HG03095 (cell line): ENCODE data around the gene POLR2M.

ENCODE experiments used
- ATAC-seq: cut with Tn5 transposase; IDR thresholded peaks from one replicate; pipeline ENCODE4 v1.9.1; 2021; ENCODE audit warnings: moderate library complexity; ENCODE audit not compliant: unreplicated experiment

The POLR2M gene

DNA sequence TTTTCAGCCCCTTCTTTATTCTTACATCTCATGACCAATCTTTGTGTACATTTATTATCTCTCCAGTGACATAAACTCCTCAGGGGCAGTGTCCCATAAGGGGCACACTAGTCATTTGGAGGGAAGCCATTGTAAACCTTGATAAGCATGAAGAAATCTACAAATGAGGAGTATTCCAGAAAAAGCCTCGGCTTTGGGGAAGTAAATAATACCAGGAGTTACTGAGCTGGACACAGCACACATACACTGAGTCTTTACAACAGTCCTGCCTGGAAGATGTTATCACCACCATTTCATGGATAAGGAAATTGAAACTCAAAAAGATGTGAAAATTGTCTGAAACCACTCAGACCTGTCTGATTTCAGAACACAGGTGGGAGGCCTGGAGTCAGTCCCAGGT, 15.4 kb upstream of the POLR2M start:
- ATAC-seq: no peak

DNA sequence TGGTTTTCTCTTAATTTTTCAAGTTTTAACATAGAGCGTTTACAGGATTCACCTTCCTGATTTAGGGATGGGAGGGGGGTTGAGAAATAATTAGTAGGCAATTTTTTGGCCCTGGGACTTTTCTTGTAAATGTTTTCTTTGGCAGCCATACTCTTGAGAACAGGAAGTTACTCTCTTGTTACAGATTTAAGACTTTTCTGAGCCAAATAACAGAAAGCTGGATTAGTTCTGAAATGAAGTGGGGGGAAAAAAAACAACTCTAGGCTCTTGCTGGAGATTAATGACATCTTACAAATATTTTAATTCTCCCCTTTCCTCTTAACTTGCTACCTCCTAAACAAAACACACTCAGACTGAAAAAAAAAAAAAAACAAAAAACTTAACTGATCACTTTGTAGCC, 13.8 kb upstream of the POLR2M start:
- no peak for ATAC-seq

DNA sequence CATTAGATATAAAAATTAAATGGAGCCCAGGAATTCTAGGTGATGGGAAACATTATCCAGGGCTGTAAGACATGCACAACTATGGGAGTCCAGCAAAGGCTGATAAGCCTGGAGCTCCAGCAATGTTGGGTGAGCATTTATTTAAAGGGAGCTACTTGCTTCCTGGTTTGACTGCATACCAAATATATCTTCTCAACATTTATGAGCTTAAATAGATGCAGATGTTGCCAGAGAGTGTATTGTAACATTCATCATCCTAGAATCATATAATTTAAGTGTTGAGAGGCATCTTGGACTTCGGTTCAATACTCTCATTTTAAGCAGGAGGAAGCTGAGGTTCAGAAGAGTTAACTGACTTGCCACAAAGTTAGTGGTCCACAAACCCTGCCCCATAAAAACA, 12.2 kb upstream of the POLR2M start:
- no peak for ATAC-seq

DNA sequence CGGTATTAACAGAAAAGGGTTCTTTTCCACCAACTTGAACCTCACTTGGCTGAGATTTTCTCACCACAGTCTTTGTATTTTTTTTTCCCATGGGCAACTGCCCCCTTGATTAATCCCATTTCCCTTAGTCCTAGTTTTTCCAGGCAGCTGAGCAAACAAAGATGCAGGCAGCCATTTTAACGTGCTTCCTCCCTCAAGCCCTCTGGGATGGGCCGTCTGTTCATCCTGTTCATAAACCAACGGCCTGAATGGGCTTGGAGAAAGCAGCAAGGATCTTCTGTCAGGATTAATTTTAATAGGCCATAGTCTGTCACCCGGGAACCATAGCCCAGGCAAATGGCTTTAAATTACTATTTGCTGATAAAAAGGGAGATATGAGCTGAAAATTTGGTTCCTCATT, 10.4 kb upstream of the POLR2M start:
- no peak for ATAC-seq

DNA sequence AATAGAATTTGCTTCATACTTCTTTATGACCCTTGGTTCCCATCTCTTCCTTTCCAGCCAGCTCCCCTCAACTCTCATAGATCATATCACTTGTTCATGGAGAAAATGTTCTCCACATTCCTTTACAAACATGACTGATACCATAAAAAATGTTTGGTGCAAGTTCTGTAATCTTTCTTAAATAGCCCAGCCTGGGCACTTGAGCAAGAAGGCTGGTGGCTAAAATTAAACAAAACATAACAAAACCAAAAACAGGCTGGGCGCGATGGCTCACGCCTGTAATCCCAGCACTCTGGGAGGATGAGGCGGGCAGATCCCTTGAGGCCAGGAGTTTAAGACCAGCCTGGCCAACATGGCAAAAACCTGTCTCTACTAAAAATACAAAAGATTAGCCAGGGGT, 8.9 kb upstream of the POLR2M start:
- ATAC-seq: no peak

DNA sequence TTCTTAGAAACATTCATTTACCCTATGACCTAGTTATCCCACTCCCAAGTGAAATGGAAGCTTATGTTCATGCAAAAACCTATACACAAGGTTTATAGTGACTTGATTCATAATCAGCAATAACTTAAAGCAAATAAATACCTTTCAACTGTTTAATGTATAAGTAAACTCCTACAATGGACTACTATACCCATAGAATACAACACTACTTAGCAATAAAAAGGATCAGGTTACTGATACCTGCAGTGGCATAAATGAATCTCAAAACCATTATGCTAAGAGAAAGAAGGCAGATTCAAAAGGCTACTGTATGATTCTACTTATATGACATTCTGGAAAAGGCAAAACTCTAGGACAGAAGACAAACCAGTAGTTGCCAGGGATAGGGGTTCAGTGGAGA, 8.3 kb upstream of the POLR2M start:
- no peak for ATAC-seq

DNA sequence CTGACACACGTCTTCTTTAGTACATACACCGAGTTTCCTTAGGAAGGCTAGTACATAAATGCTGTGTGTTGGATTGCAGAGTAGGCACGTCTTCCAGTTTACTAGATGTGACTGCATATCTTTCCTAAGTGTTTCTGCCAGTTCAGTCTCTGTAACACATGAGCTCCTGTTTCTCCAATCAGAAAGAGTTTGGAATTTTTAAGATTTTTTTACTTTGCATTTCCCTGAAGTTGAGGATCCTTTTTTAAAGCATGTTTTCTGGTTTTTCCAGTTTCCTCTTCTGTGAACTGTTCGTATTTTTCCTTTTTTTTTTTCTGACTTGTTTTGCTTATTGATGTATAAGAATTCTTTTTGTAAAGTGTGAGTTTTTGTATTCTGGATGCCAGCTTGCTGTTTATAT, 7.5 kb upstream of the POLR2M start:
- ATAC-seq: no peak

DNA sequence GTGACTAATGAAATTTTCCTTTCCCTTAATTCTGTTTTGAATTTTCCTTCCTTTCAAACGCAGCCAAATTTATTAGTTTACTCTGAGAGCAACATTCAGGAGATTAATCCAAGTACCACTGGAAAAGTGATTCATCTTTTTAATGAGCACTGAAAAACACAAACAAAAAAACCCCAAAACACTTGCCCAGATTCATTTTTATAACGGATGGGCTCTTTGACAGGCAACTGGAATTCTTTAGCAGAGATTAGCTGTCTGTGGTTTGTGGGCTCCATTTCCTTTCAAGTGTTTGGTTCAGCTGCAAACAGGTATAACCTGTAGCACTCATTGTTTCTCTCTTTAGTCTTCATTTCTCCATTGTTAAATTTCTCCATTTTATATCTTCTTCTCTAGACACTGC, 3.1 kb upstream of the POLR2M start:
- ATAC-seq: no peak

DNA sequence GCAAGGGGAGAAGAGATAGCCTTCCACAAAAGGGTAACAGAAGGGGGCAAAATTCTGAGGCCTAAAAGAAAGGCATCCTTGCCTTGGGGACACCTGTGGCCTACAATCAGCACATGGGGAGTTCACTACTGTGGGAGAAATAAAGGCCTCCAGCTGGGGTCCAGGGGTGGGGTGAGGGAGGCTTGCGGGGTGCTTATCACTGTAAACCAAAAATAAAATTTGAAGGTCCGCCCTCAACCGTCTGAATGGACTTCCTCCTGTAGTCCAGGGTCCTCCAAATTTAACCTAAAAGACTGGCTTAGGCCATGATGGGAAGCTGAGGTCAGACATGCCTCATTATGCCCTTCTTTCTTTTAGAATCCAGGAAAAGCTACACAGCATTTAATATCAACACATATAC, 2.1 kb upstream of the POLR2M start:
- no peak for ATAC-seq

DNA sequence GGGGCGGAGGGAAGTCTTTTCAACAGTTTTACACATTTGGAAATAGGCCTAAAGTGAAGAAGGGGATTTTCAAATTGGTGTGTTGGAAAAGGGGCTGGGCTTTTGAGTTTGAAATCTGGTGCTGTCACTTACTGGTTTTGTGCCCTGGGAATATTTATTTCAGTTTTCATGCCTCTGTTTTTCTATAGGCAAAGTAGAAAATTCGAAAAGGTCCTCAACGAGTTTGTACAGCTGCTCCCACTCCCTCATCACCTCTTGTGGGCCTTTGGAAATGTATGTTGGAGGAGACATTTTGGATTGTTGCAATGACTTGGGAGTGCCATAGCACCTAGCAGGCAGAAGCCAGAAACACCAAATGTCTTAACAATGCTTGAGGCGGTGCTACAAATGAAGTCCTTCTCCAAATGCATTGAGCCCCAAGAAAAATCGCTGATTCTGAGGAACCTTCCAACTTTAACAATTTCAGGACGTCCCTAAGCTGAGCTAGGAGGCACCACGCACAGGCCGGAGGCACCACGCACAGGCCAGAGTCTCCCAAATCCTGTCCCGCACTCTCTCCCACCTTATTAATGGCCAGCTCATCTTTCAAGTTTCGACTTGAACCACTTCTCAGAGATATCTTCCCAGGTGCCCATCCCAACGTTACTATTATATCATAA, 639 bp upstream of the POLR2M start:
- no peak for ATAC-seq

DNA sequence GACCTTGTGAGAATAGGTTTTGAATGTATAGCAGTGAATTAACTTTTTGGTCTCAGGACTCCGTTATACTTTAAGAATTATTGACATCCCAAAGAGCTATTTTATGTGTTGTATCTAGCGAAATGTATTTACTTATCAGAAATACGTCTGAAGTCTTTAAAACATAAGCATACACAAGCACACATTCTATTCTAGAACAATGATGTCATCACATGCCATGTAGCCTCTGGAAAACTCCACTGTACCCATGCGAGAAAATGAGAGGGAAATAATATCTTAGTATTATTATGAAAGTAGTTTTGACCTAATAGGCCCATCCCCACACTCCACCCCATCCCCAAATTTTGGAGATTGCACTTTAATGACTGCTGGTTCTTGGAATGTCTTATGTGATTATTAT, 1.5 kb downstream of the POLR2M start:
- ATAC-seq: no peak

DNA sequence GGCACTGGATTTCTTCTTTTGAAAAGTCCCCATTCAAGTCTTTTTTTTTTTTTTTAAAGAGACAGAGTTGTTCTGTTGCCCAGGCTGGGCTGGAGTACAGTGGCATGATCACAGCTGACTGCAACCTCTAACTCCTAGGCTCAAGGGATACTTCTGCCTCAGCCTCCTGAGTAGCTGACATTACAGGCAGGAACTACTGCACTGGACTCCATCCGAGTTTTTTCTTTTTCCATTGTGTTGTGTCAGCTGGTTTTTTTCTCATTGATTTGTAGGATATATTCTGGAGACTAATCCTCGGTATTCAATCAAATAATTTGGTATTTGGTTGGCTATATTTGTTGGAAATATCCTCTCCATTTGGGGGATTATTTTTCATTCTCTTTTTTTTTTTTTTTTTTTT, 11.8 kb downstream of the POLR2M start:
- ATAC-seq: no peak

DNA sequence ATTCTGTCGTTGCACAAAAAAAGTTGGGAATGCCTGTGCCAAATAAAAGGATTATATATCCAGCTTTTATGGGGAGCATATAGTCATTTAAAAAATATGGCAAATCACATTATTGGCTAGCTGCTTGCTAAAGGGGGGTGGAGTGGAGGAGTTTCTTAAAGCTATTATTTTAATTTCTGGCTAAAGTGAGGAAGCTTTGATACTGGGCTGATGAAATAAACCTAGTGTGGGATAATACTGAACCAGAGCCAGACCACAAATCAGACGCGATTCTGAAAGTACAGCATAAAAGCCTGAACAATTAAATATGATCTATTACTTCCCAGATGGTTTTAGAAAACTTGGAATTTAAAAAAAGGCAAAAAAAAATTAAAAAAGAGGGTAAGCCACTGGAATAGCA, 14.4 kb downstream of the POLR2M start:
- no peak for ATAC-seq

DNA sequence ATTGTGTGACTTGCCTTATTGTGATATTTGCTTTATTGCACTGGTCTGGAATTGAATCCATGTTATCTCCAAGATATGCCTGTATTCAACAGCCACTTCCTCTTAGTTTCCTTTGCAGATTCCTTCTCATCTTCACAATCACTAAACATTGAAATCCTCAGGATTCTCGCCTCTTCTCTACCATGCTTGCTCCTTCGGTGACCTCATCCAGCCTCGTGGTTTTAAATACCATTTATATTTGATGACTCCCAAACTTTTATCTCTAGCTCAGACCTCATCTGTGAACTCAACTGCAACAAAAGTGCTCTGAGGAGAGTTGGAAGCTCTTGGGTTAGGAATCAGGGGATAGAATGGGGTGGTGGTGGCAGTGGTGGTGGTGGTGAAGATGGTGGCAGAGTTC, 19.9 kb downstream of the POLR2M start:
- ATAC-seq: no peak

DNA sequence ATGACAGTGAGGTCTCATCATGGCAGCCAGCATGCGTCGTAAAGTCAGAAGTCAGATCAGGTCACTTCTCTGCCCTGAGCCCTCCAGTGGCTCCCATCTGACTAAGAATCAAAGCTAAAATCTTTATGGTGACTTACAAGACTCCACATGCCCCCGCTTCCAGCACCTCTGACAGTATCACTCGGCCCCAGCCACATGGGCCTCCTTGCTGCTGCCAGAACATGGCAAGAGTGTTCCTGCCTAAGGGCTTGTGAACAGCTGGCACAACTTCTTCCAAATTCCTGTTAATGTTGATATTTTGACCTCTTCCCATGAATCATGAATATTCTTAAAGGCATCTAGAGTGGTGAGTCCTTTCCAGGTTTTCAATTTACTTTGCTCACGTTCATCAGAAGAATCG, 20.5 kb downstream of the POLR2M start:
- ATAC-seq: no peak

DNA sequence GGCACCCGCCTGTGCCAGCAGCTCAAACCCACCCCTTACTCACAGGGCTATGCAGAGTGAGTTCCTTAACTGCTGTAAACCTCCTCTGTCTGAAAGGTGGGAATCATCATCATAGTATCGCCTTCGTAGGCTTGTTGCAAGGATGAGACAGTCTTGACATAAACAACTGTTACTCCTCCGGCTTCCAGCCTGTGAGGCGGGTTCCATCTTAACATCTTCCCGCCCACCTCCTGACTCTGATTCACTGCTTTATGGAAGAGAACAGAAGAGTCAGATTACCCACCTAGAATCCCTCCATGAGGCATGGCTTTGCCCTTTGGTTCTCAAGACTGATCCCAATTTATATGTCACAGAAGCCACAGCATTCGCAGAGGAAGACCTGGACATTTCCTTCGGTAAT, 21.9 kb downstream of the POLR2M start:
- ATAC-seq: no peak

DNA sequence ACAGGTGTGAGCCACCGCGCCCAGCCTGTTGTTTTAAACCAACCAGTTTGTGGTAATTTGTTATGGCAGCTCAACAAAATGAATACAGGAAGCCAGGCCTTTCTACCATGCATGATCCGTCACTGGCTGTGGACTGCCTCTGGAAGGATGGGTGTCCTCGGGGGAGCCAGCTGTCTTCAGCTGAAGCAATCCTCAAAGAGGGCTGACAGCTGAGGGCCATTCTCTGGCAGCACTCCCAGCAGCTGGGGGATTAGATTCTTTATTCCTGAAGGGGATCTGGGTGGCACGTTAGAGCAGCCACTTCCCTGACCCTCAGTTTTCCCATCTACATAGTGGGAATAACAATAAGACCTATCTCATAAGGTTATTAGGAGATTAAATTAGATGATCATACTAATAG, 24.4 kb downstream of the POLR2M start:
- ATAC-seq: no peak

DNA sequence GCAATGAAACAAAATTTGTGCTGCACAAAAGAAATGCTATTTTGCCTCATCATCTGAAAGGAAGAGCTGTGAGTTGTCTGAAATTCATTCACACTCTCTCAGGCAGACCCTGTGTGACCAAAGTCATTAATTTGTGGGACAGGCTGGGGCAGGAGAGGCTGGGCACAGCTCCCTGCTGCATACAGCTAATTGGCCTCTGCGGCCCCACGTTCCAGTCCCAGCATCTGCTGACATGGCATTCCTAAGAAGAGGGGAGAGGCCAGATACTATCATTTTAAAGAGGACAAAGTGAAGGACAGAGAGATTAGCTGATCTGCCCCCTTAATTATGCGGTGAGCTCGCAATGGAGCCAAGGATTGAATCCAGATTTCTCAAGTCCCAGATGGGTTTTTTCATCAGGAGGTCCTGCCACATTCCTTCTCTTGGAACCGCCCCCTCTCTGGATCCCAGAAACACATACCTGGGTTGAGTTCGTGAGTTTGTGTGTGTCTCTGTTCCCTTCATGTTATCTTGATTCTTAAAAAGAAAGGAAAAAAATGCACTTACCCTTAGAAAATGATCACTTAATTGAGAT, 25.1 kb downstream of the POLR2M start:
- no peak for ATAC-seq

DNA sequence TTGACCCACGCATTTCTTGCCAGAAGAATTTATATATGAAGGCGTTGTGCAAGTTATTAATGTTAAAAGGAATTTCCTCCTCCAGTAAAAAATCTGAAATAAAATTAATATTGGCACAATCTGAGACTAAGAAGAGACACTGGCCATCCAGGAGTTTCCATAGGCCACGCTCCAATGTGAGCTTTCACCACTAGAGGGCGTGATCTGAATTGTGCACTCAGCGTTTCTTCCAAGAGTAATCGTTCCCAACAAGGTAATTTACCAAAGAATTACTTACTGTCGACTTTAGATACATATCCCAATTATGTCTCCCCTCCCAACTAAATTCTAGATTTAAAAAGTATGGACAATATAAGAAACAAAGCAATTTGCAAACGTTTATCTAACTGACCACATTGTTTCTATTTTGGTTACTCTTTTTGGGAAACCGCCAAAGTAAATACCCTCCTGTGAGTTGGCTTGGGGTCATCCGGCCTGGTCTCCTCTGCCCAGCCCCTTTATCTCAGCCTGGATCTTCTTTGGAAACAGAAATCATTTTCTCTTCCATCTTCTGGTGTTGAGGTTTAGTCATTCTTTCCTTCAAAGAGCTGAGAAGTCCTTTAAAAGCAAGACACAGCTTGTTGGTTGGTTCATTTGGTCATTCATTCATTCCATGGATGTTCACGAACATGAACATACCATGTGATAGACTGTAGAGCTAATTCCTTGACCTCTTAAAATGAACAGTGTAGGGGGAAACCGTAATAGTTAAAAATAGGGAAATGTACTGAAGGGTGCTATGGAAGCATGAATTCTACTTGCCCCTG, 26.2 kb downstream of the POLR2M start:
- ATAC-seq: no peak

DNA sequence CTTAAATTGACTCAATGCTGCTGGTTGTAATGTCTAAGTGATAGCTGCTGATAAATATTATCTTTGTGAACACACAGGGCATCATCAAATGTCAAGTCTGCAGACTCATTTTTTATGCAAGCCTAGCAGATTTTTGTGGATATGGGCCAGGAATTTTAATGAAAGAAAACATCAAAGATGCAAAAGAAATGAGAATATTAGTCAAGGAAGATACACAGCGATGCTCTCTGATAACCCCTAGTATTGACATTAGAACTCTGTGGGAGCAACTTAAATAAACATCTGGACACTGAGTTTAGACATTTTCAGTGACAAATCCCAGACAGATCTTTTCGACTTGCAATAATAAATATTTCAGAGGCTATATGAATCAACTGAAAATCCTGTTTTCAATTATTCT, 28.3 kb downstream of the POLR2M start:
- no peak for ATAC-seq

DNA sequence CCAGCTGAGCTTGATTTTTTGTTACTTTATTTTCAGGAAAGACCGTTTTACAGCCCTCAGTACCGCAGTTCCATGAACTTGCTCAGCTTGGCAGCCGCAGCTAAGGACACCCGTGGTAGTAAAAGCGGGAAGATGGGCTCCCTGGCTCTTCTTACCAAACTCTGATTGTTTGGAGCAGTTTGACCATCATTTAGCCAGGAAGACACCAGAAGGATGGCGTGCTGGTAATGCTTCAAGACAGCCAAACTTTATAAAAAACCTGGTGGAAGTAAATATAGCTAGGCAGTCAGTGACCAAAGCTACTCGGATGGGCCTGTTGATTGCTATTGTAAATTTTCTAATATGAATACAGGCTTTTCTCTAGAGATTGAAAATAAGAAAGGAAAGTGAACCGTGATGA, 28.9 kb downstream of the POLR2M start:
- ATAC-seq: no peak

DNA sequence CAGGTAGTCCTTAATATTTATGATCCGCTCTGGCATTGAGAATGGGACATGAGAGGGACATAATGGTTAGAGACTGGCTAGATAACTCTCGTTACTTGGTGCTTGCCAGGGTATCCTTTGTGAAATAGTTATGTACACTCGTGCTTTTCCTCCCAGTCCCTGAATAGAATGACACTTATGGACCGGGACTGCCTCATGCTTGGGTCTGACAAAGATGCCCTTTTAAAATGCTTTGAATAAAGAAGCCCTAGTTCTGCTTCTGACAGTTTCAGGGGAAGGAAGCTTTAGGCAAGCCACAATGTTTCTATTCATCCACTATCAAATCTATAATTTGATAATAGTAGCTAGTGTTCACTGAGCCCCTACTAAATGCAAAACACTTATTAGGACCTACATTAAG, 29.4 kb downstream of the POLR2M start:
- ATAC-seq: no peak

DNA sequence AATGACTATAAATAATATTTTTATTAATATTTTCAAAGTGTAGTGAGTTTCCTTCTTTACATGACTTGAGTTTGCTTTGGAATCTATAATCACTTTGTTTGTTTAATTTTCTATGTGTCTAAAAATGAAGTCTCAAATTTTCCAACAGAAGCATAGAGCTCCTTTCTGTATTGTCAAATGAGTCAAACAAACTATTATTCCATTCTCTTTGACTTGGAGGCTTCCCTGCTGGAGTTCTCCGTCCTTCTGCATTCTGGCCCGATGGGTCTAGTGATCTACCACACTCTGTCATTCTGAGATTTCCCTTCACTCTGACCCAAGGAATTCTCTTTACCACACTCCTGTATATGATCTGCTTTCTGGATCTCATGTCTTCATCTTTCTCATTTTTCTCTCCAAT, 30.1 kb downstream of the POLR2M start:
- no peak for ATAC-seq
